HTR-8/SVneo (cell line): ENCODE results near the gene PCDHA6.
A peak's percentile ranks its signal among the peaks of the same experiment; 100 is the strongest.
"Not testable (repeated sequence)": the region's sequence is repeated elsewhere in the genome, so short reads cannot be mapped to it uniquely, and the experiment has no call there.

Experiments
- DNase-seq: peaks from one replicate; pipeline ENCODE4 v3.0.0; 2011; ENCODE audit warnings: low spot score, mixed read lengths; ENCODE audit not compliant: insufficient read length
- FAIRE-seq: peaks from 2 replicates; lab custom pipeline; 2011; peaks lifted over from hg19 to GRCh38; lab: Jason Lieb, UNC

Gene PCDHA6

DNA sequence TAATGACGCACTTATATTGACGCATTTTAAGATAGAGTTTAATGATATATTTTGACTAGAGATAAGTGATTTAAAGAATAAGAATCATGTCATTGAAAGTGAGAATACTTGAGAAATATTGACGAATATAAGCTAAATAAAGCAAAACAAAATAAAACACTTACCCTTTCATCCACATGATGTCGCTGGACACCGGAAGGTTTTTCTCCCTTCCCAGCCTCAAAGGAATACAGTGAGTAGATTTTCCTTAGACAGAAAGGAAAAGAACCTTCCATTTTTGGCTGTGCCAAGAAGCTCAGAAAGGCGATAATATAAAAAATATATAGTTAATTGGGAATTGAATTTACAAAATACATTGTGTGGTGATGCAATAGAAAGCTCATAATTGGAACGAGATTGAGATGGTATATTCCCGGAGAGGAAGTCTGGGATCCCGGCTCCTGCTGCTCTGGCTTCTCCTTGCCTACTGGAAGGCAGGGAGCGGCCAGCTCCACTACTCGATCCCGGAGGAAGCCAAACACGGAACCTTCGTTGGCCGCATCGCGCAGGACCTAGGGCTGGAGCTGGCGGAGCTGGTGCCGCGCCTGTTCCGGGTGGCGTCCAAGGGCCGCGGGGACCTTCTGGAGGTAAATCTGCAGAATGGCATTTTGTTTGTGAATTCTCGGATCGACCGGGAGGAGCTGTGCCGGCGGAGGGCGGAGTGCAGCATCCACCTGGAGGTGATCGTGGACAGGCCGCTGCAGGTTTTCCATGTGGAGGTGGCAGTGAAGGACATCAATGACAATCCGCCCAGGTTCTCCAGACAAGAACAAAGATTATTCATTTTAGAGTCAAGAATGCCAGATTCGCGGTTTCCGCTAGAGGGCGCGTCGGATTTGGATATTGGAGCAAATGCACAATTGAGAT, 6.1 kb upstream of the PCDHA6 start, which contains the start of gene PCDHA5:
Gene PCDHA5 (plus strand): TSS at position 239 of the 906 bp plus-strand sequence.
- FAIRE-seq (no peak), DNase-seq (no peak)

DNA sequence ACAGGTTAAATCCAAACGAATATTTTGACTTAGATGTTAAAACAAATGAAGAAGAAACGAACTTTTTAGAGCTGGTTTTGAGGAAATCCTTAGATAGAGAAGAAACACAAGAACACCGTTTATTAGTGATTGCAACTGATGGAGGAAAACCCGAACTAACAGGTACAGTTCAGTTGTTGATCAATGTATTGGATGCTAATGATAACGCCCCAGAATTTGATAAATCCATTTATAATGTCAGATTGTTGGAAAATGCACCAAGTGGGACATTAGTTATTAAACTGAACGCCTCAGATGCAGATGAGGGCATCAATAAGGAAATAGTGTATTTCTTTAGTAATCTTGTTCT, 5.5 kb upstream of the PCDHA6 start:
- DNase-seq (no peak), FAIRE-seq (no peak)

DNA sequence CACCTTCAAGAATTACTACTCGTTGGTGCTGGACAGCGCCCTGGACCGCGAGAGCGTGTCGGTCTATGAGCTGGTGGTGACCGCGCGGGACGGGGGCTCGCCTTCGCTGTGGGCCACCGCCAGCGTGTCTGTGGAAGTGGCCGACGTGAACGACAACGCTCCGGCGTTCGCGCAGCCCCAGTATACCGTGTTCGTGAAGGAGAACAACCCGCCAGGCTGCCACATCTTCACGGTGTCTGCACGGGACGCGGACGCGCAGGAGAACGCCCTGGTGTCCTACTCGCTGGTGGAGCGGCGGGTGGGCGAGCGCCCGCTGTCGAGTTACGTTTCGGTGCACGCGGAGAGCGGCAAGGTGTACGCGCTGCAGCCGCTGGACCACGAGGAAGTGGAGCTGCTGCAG, 4.8 kb upstream of the PCDHA6 start:
- FAIRE-seq, DNase-seq: not testable (repeated sequence)

- no peak for DNase-seq
- no peak for FAIRE-seq
Measured at GRCh38 chr5:140823475-140823874, 4.3 kb upstream of the PCDHA6 start.

DNA sequence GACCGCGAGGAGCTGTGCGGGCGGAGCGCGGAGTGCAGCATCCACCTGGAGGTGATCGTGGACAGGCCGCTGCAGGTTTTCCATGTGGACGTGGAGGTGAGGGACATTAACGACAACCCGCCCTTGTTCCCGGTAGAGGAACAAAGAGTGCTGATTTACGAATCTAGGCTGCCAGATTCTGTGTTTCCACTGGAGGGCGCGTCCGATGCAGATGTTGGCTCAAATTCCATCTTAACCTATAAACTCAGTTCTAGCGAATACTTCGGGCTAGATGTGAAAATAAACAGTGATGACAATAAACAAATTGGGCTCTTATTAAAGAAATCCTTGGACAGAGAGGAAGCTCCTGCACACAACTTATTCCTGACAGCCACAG, 590 bp downstream of the PCDHA6 start:
- peak; percentile 26 for FAIRE-seq
- no peak for DNase-seq

DNA sequence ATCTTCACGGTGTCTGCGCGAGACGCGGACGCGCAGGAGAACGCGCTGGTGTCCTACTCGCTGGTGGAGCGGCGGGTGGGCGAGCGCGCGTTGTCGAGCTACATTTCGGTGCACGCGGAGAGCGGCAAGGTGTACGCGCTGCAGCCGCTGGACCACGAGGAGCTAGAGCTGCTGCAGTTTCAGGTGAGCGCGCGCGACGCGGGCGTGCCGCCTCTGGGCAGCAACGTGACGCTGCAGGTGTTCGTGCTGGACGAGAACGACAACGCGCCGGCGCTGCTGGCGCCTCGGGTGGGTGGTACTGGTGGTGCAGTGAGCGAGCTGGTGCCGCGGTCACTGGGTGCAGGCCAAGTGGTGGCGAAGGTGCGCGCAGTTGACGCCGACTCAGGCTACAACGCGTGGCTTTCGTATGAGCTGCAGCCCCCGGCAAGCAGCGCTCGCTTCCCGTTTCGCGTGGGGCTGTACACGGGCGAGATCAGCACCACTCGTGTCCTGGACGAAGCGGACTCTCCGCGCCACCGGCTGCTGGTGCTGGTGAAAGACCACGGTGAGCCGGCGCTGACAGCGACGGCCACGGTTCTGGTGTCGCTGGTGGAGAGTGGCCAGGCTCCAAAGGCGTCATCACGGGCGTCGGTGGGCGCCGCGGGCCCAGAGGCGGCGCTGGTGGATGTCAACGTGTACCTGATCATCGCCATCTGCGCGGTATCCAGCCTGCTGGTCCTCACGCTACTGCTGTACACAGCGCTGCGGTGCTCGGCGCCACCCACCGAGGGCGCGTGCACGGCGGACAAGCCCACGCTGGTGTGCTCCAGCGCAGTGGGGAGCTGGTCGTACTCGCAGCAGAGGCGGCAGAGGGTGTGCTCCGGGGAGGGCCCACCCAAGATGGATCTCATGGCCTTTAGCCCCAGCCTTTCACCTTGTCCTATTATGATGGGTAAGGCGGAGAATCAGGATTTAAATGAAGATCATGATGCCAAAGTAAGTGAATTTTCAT, 2.0 kb downstream of the PCDHA6 start:
- FAIRE-seq, DNase-seq: not testable (repeated sequence)

- no peak for FAIRE-seq
- no peak for DNase-seq
Measured at GRCh38 chr5:140833993-140834392, 6.2 kb downstream of the PCDHA6 start, which contains the start of gene PCDHA7. TSS of gene PCDHA7 (plus strand) at chr5:140834269. CDS start at chr5:140834384, 115 bp downstream.

DNA sequence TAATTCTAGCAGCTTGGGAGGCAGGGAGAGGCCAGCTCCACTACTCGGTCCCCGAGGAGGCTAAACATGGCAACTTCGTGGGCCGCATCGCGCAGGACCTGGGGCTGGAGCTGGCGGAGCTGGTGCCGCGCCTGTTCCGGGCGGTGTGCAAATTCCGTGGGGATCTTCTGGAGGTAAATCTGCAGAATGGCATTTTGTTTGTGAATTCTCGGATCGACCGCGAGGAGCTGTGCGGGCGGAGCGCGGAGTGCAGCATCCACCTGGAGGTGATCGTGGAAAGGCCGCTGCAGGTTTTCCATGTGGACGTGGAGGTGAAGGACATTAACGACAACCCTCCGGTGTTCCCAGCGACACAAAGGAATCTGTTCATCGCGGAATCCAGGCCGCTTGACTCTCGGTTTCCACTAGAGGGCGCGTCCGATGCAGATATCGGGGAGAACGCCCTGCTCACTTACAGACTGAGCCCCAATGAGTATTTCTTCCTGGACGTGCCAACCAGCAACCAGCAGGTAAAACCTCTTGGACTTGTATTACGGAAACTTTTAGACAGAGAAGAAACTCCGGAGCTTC, 6.8 kb downstream of the PCDHA6 start:
- DNase-seq, FAIRE-seq: not testable (repeated sequence)

- DNase-seq, result no peak
- no peak for FAIRE-seq
Measured at GRCh38 chr5:140835622-140836510, 8.1 kb downstream of the PCDHA6 start.

- FAIRE-seq (no peak), DNase-seq (peak; percentile 43)
Measured at GRCh38 chr5:140840978-140841962, 13.5 kb downstream of the PCDHA6 start, which contains the start of gene PCDHA8. TSS of gene PCDHA8 (plus strand) at chr5:140841187. CDS start at chr5:140841322, 135 bp downstream.

- FAIRE-seq, result no peak
- no peak for DNase-seq
Measured at GRCh38 chr5:140842798-140843733, 15.3 kb downstream of the PCDHA6 start.

- not testable (repeated sequence) for DNase-seq, FAIRE-seq
Measured at GRCh38 chr5:140848139-140849102, 20.7 kb downstream of the PCDHA6 start, which contains the start of gene PCDHA9. TSS of gene PCDHA9 (plus strand) at chr5:140848382. CDS start at chr5:140848496, 114 bp downstream.

DNA sequence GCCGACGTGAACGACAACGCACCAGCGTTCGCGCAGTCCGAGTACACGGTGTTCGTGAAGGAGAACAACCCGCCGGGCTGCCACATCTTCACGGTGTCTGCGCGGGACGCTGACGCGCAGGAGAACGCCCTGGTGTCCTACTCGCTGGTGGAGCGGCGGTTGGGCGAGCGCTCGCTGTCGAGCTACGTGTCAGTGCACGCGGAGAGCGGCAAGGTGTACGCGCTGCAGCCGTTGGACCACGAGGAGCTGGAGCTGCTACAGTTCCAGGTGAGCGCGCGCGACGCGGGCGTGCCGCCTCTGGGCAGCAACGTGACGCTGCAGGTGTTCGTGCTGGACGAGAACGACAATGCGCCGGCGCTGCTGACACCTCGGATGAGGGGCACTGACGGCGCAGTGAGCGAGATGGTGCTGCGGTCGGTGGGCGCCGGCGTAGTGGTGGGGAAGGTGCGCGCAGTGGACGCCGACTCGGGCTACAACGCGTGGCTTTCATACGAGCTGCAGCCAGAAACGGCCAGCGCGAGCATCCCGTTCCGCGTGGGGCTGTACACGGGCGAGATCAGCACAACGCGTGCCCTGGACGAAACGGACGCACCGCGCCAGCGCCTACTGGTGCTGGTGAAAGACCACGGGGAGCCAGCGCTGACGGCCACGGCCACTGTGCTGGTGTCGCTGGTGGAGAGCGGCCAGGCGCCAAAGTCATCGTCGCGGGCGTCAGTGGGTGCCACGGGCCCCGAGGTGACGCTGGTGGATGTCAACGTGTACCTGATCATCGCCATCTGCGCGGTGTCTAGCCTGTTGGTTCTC, 22.3 kb downstream of the PCDHA6 start:
- FAIRE-seq, DNase-seq: not testable (repeated sequence)

DNA sequence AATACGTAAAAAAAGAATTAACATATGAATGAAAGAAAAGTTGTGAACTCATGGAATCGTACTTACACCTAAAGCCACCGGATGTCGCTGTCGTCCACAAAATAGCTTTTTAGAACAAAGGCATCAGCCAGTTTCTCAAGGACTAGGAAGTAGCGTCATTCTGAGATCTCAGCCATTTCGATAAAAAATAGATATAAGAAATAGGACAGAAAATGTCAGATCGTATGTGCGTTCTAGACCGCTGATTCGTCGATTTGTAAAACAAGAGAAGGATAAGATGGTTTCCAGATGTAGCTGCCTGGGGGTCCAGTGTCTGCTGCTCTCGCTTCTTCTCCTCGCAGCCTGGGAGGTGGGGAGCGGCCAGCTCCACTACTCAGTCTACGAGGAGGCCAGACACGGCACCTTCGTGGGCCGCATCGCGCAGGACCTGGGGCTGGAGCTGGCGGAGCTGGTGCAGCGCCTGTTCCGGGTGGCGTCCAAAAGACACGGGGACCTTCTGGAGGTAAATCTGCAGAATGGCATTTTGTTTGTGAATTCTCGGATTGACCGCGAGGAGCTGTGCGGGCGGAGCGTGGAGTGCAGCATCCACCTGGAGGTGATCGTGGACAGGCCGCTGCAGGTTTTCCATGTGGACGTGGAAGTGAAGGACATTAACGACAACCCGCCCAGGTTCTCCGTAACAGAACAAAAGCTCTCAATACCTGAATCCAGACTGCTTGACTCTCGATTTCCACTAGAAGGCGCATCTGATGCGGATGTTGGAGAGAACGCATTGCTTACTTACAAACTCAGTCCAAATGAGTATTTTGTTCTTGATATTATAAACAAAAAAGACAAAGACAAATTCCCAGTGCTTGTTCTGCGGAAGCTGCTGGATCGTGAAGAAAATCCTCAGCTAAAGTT, 28.3 kb downstream of the PCDHA6 start, which contains the start of gene PCDHA10:
Gene PCDHA10 (plus strand): TSS at position 126 of the 903 bp plus-strand sequence. CDS start 152 bp downstream, at position 278.
- DNase-seq, result no peak

More for the DNA sequence above, 28.3 kb downstream of the PCDHA6 start, which contains the start of gene PCDHA10:
- FAIRE-seq, result no peak
